ENCODE measurements around the gene ZNF407.
A peak's percentile ranks its signal among the peaks of the same experiment; 100 is the strongest.

Gene ZNF407

DNA sequence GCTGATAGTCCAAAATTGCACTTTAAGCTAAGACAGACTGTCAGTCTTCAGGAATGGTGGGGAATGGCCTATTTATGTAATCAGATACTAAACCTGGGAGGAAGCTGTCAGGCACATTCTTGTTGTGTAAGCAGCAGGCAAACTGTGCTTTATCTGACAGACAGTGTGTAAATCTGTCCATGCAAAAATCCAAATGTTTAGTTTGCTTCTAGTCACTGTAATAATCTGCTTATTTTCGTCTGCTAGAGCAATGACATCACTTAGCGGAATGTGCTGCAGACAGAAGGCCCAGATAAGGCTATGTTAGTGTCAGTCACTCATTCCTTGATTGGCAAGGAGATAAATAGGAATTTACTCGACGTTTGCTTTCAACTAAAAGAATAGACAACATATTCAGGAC is 263.5 kb downstream of the ZNF407 start:
- TF ChIP-seq, protein P1, sequence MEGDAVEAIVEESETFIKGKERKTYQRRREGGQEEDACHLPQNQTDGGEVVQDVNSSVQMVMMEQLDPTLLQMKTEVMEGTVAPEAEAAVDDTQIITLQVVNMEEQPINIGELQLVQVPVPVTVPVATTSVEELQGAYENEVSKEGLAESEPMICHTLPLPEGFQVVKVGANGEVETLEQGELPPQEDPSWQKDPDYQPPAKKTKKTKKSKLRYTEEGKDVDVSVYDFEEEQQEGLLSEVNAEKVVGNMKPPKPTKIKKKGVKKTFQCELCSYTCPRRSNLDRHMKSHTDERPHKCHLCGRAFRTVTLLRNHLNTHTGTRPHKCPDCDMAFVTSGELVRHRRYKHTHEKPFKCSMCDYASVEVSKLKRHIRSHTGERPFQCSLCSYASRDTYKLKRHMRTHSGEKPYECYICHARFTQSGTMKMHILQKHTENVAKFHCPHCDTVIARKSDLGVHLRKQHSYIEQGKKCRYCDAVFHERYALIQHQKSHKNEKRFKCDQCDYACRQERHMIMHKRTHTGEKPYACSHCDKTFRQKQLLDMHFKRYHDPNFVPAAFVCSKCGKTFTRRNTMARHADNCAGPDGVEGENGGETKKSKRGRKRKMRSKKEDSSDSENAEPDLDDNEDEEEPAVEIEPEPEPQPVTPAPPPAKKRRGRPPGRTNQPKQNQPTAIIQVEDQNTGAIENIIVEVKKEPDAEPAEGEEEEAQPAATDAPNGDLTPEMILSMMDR (IDR thresholded peaks at IDR 0.05): no peak
- Mint-ChIP-seq H3K27me3 (ENCODE audit: low read depth, poor library complexity) (no peaks in the 10 kb centered on the region), H3K27ac (no peak overlapping the region), H3K9me3 (no peaks in the 10 kb centered on the region), H3K36me3 (ENCODE audit: low read depth) (no peaks in the 10 kb centered on the region), H3K4me1 (peaks cover 24% of the 10 kb centered on the region), H3K4me3 (no peak overlapping the region)
- DNase-seq: no peak

DNA sequence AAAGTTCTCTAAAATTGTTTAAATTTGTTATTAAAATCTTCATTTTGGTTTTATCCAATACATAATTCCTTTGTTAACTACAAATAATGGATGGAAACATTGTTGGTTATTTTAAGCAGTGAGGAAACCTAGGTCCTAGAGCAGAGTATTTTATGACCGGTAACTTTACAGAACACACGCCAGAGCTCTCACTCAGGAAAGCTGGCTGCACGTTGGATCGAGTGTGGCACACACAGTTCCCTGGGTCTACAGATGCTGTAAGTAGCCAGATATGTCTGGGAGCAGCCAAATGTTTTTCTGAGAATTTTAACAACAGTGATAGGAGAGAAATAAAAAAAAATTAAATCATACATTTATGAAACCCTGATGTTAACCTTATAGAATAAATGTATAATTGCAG is 264.4 kb downstream of the ZNF407 start:
- Mint-ChIP-seq H3K4me1 (peaks cover 26% of the 10 kb centered on the region), H3K4me3 (no peak overlapping the region), H3K36me3 (ENCODE audit: low read depth) (no peaks in the 10 kb centered on the region), H3K9me3 (no peaks in the 10 kb centered on the region), H3K27me3 (ENCODE audit: low read depth, poor library complexity) (no peaks in the 10 kb centered on the region), H3K27ac (no peak overlapping the region)
- DNase-seq: no peak
- TF ChIP-seq, protein P1 (IDR thresholded peaks at IDR 0.05): no peak

DNA sequence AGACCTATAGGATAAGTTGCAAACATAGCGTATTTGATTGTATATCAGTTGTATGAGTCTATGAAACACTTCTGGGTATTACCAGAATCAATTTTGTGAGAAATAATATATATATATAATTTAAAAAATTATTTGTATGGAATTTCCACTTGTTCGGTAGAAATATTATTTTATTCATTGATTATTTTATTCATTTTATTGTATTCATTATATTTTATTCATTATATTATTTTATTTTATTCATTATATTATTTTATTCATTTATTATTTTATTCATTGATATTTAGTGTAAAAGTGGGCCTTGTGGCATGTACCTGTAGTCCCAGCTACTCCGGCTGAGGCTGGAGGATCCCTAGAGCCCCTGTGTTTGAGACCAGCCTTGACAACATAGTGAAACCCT is 268.9 kb downstream of the ZNF407 start:
- H3K4me3 Mint-ChIP-seq: no peak overlapping the region
- H3K9me3 Mint-ChIP-seq: no peaks in the 10 kb centered on the region
- H3K36me3 Mint-ChIP-seq (ENCODE audit: low read depth): no peaks in the 10 kb centered on the region
- H3K27me3 Mint-ChIP-seq (ENCODE audit: low read depth, poor library complexity): no peaks in the 10 kb centered on the region
- TF ChIP-seq, protein P1 (IDR thresholded peaks at IDR 0.05): no peak
- H3K4me1 Mint-ChIP-seq: peaks cover 41% of the 10 kb centered on the region
- no peak for DNase-seq
- no peak overlapping the region for H3K27ac Mint-ChIP-seq

DNA sequence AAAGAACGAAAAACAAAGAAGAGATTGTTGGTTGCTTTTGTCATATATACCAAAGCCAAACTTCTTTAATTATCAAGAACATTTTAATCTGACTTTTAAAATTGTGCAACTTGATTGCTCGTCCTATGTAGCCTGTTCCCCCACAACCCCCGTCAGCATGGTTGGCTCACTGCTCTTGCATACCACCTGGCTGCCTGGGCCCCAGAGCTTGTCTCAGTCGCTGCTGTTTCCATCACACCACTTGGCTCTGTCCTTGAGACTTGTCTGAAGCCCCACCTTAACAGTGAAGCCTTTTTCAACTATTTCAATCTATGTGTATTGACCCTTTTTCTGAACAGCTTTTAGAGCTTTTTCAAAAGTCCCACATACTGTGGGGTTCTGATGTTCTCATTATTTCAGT is 270.8 kb downstream of the ZNF407 start:
- Mint-ChIP-seq H3K27ac (no peak overlapping the region), H3K4me3 (no peak overlapping the region), H3K36me3 (ENCODE audit: low read depth) (no peaks in the 10 kb centered on the region), H3K4me1 (peaks cover 38% of the 10 kb centered on the region), H3K27me3 (ENCODE audit: low read depth, poor library complexity) (no peaks in the 10 kb centered on the region), H3K9me3 (no peaks in the 10 kb centered on the region)
- TF ChIP-seq, protein P1 (IDR thresholded peaks at IDR 0.05): no peak
- no peak for DNase-seq

DNA sequence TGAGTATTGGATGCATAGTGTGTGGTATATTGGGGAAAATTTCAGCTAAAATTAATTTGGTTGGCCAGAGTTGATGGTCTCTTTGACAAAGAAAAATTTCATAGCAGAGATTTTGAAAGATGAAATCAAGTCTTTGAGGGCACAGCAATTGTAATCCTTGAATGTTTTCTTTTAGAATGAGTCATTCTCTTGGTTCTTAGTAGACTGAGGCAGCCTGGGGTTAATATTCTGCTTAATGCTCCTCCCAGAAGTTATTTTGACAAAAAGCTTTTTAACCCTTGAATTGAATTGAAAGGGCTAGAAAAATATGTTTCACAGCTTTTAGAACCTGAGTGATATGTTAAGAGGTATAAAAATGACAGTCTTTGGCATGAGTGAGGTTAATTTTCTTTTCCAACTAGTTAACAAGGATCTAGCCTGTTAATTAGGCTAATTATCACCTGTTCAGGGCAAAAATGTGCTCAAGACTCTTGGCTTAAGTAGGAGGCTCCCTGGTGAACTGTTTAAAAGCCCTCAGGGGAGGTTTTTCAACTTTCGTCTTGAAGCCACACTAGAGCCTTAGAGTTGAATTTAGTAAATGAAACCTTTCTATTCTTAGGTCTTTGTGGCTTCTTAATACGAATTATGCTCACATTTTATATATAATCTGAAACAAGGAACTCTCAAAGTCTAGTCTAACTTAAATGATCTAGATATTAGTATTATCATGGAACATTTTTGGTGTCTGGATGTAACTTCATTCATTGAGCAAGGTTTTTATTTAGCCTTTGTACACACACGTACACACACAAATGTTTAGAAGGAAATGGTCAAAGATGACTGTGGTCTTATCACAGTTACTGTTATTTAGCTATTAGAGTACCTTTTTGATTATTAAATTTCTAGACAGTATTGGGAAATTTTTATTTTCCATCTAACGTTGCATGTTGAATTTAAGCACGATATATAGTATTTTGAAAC is 272.5 kb downstream of the ZNF407 start:
- Mint-ChIP-seq H3K27ac (peak overlapping the region; percentile 42), H3K4me1 (peaks cover 43% of the 10 kb centered on the region), H3K4me3 (no peak overlapping the region), H3K36me3 (ENCODE audit: low read depth) (no peaks in the 10 kb centered on the region), H3K9me3 (no peaks in the 10 kb centered on the region), H3K27me3 (ENCODE audit: low read depth, poor library complexity) (no peaks in the 10 kb centered on the region)
- no peak for DNase-seq
- TF ChIP-seq, protein P1 (IDR thresholded peaks at IDR 0.05): no peak

DNA sequence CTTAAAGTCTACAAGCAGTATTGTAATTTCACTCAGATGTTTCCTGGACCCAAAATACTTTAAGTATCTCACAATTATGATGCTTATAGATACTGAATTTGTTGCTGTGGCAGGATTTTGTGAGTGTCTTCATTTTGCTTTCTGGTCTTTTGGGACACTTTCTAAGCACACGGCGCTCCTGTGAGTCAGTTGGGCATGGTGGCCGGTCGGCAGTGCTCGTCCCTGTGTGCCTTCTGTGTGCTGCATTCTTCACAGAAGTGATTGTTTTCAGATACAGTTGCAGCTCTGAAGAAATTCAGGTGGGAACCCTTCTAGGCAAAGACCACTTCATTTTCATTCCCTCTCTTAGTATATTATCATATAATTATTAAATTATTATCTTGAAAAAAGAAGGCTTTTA is 273.3 kb downstream of the ZNF407 start:
- H3K27ac Mint-ChIP-seq: no peak overlapping the region
- TF ChIP-seq, protein P1 (IDR thresholded peaks at IDR 0.05): no peak
- H3K4me1 Mint-ChIP-seq: peaks cover 40% of the 10 kb centered on the region
- H3K9me3 Mint-ChIP-seq: no peaks in the 10 kb centered on the region
- H3K4me3 Mint-ChIP-seq: no peak overlapping the region
- no peaks in the 10 kb centered on the region for H3K27me3 Mint-ChIP-seq (ENCODE audit: low read depth, poor library complexity)
- no peak for DNase-seq
- no peaks in the 10 kb centered on the region for H3K36me3 Mint-ChIP-seq (ENCODE audit: low read depth)
